HepG2 (cell line): ENCODE results near the gene DNAL4. TPM values are rescaled to one million over a fixed set of nuclear protein-coding genes. Genes with fewer than 3 reads are reported as not detected.

Experiments used
- BRCA1 ChIP-seq: sonication (generic); formaldehyde crosslinking; IDR thresholded peaks from 2 replicates; pipeline ENCODE4 v1.4.0; 2020; ENCODE audit warnings: missing genetic modification reagents
- CENPT ChIP-seq: sonication (generic); formaldehyde crosslinking; IDR thresholded peaks from 2 replicates; pipeline ENCODE4 v1.8.0; 2022; ENCODE audit warnings: low read depth, mild to moderate bottlenecking, moderate library complexity, missing genetic modification reagents
- FLYWCH1 ChIP-seq: sonication (generic); formaldehyde crosslinking; IDR thresholded peaks from 2 replicates; pipeline ENCODE4 v1.8.1; 2023; ENCODE audit warnings: mild to moderate bottlenecking, missing genetic modification reagents
- GABPB1 ChIP-seq: IDR thresholded peaks from 2 replicates; pipeline ENCODE4 v1.6.1; 2016; ENCODE audit warnings: mild to moderate bottlenecking, missing genetic modification reagents, moderate library complexity, missing compliant biosample characterization
- HHEX ChIP-seq: IDR thresholded peaks from 2 replicates; pipeline ENCODE4 v1.6.1; 2016; ENCODE audit warnings: control low read depth
- KDM2A ChIP-seq: sonication (generic); formaldehyde crosslinking; IDR thresholded peaks from 2 replicates; pipeline ENCODE4 v1.4.0; 2020; ENCODE audit warnings: low read depth, missing genetic modification reagents, borderline replicate concordance
- MATR3 ChIP-seq: sonication (generic); formaldehyde crosslinking; IDR thresholded peaks from 2 replicates; pipeline ENCODE4 v1.4.0; 2020; ENCODE audit warnings: missing genetic modification reagents
- NFE2L1 ChIP-seq: sonication (generic); formaldehyde crosslinking; IDR thresholded peaks from 2 replicates; pipeline ENCODE4 v1.4.0; 2020; ENCODE audit warnings: missing genetic modification reagents, mild to moderate bottlenecking, borderline replicate concordance
- PHF20 ChIP-seq: sonication (generic); formaldehyde crosslinking; IDR thresholded peaks from 2 replicates; pipeline ENCODE4 v1.5.0; 2020; ENCODE audit warnings: mild to moderate bottlenecking, missing genetic modification reagents
- SATB2 ChIP-seq: sonication (generic); formaldehyde crosslinking; IDR thresholded peaks from 2 replicates; pipeline ENCODE4 v1.5.0; 2020; ENCODE audit warnings: missing genetic modification reagents
- SOX13 ChIP-seq, 3 experiments: fragments of 450-650 bp in 1 of 3; sonication (generic) in 1 of 3; formaldehyde crosslinking in 1 of 3; IDR thresholded peaks in 2 of 3; conservative IDR thresholded peaks in 1 of 3; 2 replicates each; pipeline versions ENCODE4 v1.5.0 to v1.6.1; 2016 to 2020; ENCODE audit warnings: antibody characterized with exemption in 1 of 3, mild to moderate bottlenecking in 1 of 3, missing compliant biosample characterization in 1 of 3, missing genetic modification reagents in 1 of 3, moderate library complexity in 1 of 3
- TBP ChIP-seq: sonication (generic); formaldehyde crosslinking; IDR thresholded peaks from 2 replicates; pipeline ENCODE4 v1.5.0; 2020; ENCODE audit warnings: missing genetic modification reagents
- ZNF382 ChIP-seq: sonication (generic); formaldehyde crosslinking; IDR thresholded peaks from 2 replicates; pipeline ENCODE4 v1.5.0; 2020; ENCODE audit warnings: missing genetic modification reagents, mild to moderate bottlenecking, borderline replicate concordance
- ZNF446 ChIP-seq: sonication (generic); formaldehyde crosslinking; IDR thresholded peaks from 2 replicates; pipeline ENCODE4 v1.5.0; 2020; ENCODE audit warnings: mild to moderate bottlenecking, missing genetic modification reagents
- ZNF563 ChIP-seq: sonication (generic); formaldehyde crosslinking; IDR thresholded peaks from 2 replicates; pipeline ENCODE4 v1.8.0; 2022; ENCODE audit warnings: mild to moderate bottlenecking, moderate library complexity, missing genetic modification reagents
- ZNF567 ChIP-seq: sonication (generic); formaldehyde crosslinking; IDR thresholded peaks from 2 replicates; pipeline ENCODE4 v1.8.1; 2023; ENCODE audit warnings: mild to moderate bottlenecking, missing genetic modification reagents, borderline replicate concordance
- ZNF746 ChIP-seq: sonication (generic); formaldehyde crosslinking; IDR thresholded peaks from 2 replicates; pipeline ENCODE4 v1.8.0; 2022; ENCODE audit warnings: mild to moderate bottlenecking, missing genetic modification reagents
- polyA plus RNA-seq, 8 experiments: library from polyadenylated mRNA; depleted of rRNA in 3 of 8; stranded (reverse) in 7 of 8; unstranded in 1 of 8; fragments of >200 nt; fragmentation: Illumina TruSeq in 4 of 8; extraction: Trizol in 4 of 8; gene quantifications; 2 replicates each; pipeline versions ENCODE4 v1.2.1 to v1.2.3, GENCODE V29; 2011 to 2016; ENCODE audit warnings: low read depth in 4 of 8, missing spikeins in 1 of 8, mixed read lengths in 1 of 8; ENCODE audit not compliant: insufficient read depth in 1 of 8
- total RNA-seq, 5 experiments: library from RNA; depleted of rRNA; stranded (reverse); fragments of >200 nt; fragmentation: Illumina TruSeq; extraction: Trizol; gene quantifications; 2 replicates each; pipeline ENCODE4 v1.2.3, GENCODE V29; 2016; ENCODE audit warnings: low read depth in 1 of 5
- TF ChIP-seq, protein P1 (sequence below): sonication (generic); formaldehyde crosslinking; IDR thresholded peaks from 2 replicates; pipeline ENCODE4 v1.4.0; 2020; ENCODE audit warnings: missing genetic modification reagents, borderline replicate concordance
- TF ChIP-seq, protein P2 (sequence below): sonication (generic); formaldehyde crosslinking; IDR thresholded peaks from 2 replicates; pipeline ENCODE4 v1.5.1; 2020; ENCODE audit warnings: mild to moderate bottlenecking, missing genetic modification reagents, moderate library complexity
- TF ChIP-seq, protein P3 (sequence below): sonication (generic); formaldehyde crosslinking; IDR thresholded peaks from 2 replicates; pipeline ENCODE4 v1.5.1; 2020; ENCODE audit warnings: missing genetic modification reagents, mild to moderate bottlenecking, borderline replicate concordance
- TF ChIP-seq, protein P4 (sequence below): IDR thresholded peaks from 2 replicates; pipeline ENCODE4 v1.6.1; 2016; ENCODE audit warnings: control low read depth

Gene DNAL4
- total and polyA plus RNA-seq, 2 of the 13 experiments (the other 11 are each of a cell fraction or from before 2014, with no cell fraction given) = 8.0 to 10.7 TPM

GRCh38 chr22:38793721-38794466 is at the start of gene DNAL4 (continued):
- TF ChIP-seq BRCA1 (no peak), ZNF563 (CRISPR knock-in tag) (no peak), NFE2L1 (CRISPR knock-in tag) (no peak), ZNF746 (CRISPR knock-in tag) (0 out of 2 replicates have a peak, but pooled peaks have one; percentile 44), SATB2 (CRISPR knock-in tag) (no peak), ZNF446 (no peak), ZNF567 (no peak), GABPB1 (peak; percentile 87), CENPT (no peak), HHEX (CRISPR knock-in tag) (no peak), MATR3 (no peak), ZNF382 (CRISPR knock-in tag) (no peak), PHF20 (CRISPR knock-in tag) (peak; percentile 52; the same call in 1 of the 2 replicates), KDM2A (CRISPR knock-in tag) (peak; percentile 44; the same call in 1 of the 2 replicates), FLYWCH1 (no peak), SOX13 (IDR thresholded peaks at IDR 0.05) (no peak), SOX13 (CRISPR knock-in tag; conservative IDR thresholded peaks at IDR 0.05 in 1 of 2, IDR thresholded peaks at IDR 0.05 in 1 of 2) (0 out of 4 replicates have a peak, but pooled peaks of 1 of the 2 experiments have one; percentile 23), TBP (CRISPR knock-in tag) (no peak)
- TF ChIP-seq, protein P1, sequence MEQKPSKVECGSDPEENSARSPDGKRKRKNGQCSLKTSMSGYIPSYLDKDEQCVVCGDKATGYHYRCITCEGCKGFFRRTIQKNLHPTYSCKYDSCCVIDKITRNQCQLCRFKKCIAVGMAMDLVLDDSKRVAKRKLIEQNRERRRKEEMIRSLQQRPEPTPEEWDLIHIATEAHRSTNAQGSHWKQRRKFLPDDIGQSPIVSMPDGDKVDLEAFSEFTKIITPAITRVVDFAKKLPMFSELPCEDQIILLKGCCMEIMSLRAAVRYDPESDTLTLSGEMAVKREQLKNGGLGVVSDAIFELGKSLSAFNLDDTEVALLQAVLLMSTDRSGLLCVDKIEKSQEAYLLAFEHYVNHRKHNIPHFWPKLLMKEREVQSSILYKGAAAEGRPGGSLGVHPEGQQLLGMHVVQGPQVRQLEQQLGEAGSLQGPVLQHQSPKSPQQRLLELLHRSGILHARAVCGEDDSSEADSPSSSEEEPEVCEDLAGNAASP (CRISPR knock-in tag) = no peak
- TF ChIP-seq, protein P2, sequence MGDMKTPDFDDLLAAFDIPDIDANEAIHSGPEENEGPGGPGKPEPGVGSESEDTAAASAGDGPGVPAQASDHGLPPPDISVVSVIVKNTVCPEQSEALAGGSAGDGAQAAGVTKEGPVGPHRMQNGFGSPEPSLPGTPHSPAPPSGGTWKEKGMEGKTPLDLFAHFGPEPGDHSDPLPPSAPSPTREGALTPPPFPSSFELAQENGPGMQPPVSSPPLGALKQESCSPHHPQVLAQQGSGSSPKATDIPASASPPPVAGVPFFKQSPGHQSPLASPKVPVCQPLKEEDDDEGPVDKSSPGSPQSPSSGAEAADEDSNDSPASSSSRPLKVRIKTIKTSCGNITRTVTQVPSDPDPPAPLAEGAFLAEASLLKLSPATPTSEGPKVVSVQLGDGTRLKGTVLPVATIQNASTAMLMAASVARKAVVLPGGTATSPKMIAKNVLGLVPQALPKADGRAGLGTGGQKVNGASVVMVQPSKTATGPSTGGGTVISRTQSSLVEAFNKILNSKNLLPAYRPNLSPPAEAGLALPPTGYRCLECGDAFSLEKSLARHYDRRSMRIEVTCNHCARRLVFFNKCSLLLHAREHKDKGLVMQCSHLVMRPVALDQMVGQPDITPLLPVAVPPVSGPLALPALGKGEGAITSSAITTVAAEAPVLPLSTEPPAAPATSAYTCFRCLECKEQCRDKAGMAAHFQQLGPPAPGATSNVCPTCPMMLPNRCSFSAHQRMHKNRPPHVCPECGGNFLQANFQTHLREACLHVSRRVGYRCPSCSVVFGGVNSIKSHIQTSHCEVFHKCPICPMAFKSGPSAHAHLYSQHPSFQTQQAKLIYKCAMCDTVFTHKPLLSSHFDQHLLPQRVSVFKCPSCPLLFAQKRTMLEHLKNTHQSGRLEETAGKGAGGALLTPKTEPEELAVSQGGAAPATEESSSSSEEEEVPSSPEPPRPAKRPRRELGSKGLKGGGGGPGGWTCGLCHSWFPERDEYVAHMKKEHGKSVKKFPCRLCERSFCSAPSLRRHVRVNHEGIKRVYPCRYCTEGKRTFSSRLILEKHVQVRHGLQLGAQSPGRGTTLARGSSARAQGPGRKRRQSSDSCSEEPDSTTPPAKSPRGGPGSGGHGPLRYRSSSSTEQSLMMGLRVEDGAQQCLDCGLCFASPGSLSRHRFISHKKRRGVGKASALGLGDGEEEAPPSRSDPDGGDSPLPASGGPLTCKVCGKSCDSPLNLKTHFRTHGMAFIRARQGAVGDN (CRISPR knock-in tag) = peak; percentile 58
- TF ChIP-seq, protein P3, sequence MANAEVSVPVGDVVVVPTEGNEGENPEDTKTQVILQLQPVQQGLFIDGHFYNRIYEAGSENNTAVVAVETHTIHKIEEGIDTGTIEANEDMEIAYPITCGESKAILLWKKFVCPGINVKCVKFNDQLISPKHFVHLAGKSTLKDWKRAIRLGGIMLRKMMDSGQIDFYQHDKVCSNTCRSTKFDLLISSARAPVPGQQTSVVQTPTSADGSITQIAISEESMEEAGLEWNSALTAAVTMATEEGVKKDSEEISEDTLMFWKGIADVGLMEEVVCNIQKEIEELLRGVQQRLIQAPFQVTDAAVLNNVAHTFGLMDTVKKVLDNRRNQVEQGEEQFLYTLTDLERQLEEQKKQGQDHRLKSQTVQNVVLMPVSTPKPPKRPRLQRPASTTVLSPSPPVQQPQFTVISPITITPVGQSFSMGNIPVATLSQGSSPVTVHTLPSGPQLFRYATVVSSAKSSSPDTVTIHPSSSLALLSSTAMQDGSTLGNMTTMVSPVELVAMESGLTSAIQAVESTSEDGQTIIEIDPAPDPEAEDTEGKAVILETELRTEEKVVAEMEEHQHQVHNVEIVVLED = no peak
- TF ChIP-seq, protein P4, sequence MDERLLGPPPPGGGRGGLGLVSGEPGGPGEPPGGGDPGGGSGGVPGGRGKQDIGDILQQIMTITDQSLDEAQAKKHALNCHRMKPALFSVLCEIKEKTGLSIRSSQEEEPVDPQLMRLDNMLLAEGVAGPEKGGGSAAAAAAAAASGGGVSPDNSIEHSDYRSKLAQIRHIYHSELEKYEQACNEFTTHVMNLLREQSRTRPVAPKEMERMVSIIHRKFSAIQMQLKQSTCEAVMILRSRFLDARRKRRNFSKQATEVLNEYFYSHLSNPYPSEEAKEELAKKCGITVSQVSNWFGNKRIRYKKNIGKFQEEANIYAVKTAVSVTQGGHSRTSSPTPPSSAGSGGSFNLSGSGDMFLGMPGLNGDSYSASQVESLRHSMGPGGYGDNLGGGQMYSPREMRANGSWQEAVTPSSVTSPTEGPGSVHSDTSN = peak; percentile 91
